ENCODE measurements around the gene PLA2G4D. TPM values are rescaled to one million over a fixed set of nuclear protein-coding genes. Genes with fewer than 3 reads are reported as not detected.

PLA2G4D gene
- polyA plus RNA-seq, 2 of the 4 experiments (the other 2 are of a cell fraction), result not detected

GRCh38 chr15:42100021-42100800 is 5.8 kb upstream of the PLA2G4D start:
- no peak overlapping the region for H3K4me3 ChIP-seq
- FAIRE-seq (no peak), ATAC-seq (no peak), DNase-seq (ENCODE audit: low read depth in 1 of 2, low spot score in 1 of 2) (no peak)
- WGBS (ENCODE audit: missing lambda C conversion rate), result 77% methylated on average over 5 of the region's 8 CpGs
- no peaks in the 10 kb centered on the region for H3K9me3 ChIP-seq
- CTCF ChIA-PET, result interaction anchor here (1.3 kb wide), 1 partner anchor 16 kb away, joined by 4 read pairs; no protein-coding TSS in a partner anchor
- TF ChIP-seq CEBPB (IDR thresholded peaks at IDR 0.05) (no peak), POLR2AphosphoS2 (conservative IDR thresholded peaks at IDR 0.05; ENCODE audit: low read length) (no peak)
- POLR2A ChIA-PET, result no interaction called here
- no peaks in the 10 kb centered on the region for H3K4me1 ChIP-seq
- no peak overlapping the region for H3K27ac ChIP-seq
- no peak overlapping the region for H3K4me2 ChIP-seq

DNA sequence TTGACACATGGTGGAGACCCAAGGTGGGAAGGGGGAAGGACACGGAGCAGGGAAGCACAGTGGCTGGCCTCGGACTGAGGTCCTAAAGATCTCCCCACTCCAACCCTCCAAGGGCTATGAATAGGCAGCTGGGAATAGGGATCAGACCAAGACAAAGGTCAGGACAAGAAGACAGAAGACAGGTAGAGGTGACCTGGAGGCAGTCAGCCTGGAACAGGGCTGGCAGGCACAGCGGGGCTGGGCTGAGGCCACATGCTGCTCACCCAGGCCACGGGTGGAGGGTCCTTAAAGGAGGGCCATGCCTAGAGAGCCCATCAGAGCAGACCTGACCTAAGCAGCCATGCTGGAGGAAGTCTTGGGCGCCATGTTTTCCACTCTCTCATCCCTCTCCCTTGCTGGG is 2.7 kb upstream of the PLA2G4D start:
- no peak for TF ChIP-seq TP53 (CRISPR knock-in tag; IDR thresholded peaks at IDR 0.05)
- no peak for TF ChIP-seq CBX2 (IDR thresholded peaks at IDR 0.05; ENCODE audit: borderline replicate concordance, low read depth)
- TF ChIP-seq ZSCAN20 (CRISPR knock-in tag; IDR thresholded peaks at IDR 0.05), result no peak
- TF ChIP-seq CBX8 (IDR thresholded peaks at IDR 0.05), result no peak
- TF ChIP-seq REST (IDR thresholded peaks at IDR 0.05), result no peak
- no peak for TF ChIP-seq EHMT2 (IDR thresholded peaks at IDR 0.05; ENCODE audit: low read depth)
- no peak for TF ChIP-seq CHD4 (IDR thresholded peaks at IDR 0.05; ENCODE audit: borderline replicate concordance)
- no peak for TF ChIP-seq HDAC2 (IDR thresholded peaks at IDR 0.05)
- TF ChIP-seq HOXA7 (CRISPR knock-in tag; IDR thresholded peaks at IDR 0.05), result no peak
- TF ChIP-seq ESRRA (IDR thresholded peaks at IDR 0.05; ENCODE audit: borderline replicate concordance, low read length), result no peak
- no peak for TF ChIP-seq ZC3H11A (IDR thresholded peaks at IDR 0.05)
- no peak for TF ChIP-seq POLR2A (IDR thresholded peaks at IDR 0.05; ENCODE audit: low read length)
- TF ChIP-seq, protein P1, sequence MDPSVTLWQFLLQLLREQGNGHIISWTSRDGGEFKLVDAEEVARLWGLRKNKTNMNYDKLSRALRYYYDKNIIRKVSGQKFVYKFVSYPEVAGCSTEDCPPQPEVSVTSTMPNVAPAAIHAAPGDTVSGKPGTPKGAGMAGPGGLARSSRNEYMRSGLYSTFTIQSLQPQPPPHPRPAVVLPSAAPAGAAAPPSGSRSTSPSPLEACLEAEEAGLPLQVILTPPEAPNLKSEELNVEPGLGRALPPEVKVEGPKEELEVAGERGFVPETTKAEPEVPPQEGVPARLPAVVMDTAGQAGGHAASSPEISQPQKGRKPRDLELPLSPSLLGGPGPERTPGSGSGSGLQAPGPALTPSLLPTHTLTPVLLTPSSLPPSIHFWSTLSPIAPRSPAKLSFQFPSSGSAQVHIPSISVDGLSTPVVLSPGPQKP (IDR thresholded peaks at IDR 0.05; ENCODE audit: low read depth, low read length), result no peak
- no peak for TF ChIP-seq POLR2AphosphoS2 (conservative IDR thresholded peaks at IDR 0.05; ENCODE audit: low read length)
- no peak for TF ChIP-seq NPAS2 (CRISPR knock-in tag; IDR thresholded peaks at IDR 0.05; ENCODE audit: borderline replicate concordance)
- TF ChIP-seq TFCP2L1 (CRISPR knock-in tag; IDR thresholded peaks at IDR 0.05), result no peak
- WGBS (ENCODE audit: missing lambda C conversion rate), result 38% methylated on average over 5 of the region's 5 CpGs
- ATAC-seq (no peak), DNase-seq (ENCODE audit: low read depth in 1 of 2, low spot score in 1 of 2) (no peak), FAIRE-seq (no peak)
- Histone ChIP-seq H3K27ac (no peak overlapping the region), H3K4me1 (no peaks in the 10 kb centered on the region), H3K9me3 (no peaks in the 10 kb centered on the region), H3K4me3 (no peak overlapping the region), H3K4me2 (no peak overlapping the region)
- POLR2A ChIA-PET, result no interaction called here
- CTCF ChIA-PET, result interaction anchor here (0.9 to 1.0 kb wide), 3 partner anchors 10 to 192 kb away, joined by 3 to 9 read pairs (median 4); no protein-coding TSS in a partner anchor

DNA sequence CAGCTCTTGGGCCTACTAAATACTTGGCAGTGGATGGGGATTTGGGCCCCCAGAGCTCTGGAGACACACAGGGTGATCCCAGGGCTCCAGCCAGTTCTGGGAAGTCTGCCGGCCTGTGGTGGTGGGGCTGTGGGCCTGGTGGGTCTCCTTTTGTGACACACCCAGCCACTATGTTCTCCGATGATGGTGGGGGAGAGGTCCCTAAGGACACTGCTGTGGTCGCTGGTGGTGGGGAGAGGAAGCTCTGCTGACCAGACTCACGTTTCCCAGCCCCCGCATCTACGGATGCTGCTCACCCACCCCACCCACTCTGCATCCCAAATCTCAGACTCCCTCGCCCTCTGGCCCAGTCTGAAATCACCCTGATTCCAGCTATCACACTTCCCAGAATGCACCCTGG is 396 bp downstream of the PLA2G4D start:
- no peak overlapping the region for H3K4me3 ChIP-seq
- H3K4me2 ChIP-seq, result no peak overlapping the region
- ChIA-PET POLR2A (no interaction called here), CTCF (interaction anchor here (1.7 to 4.1 kb wide), 3 partner anchors 9 to 105 kb away, joined by 4 to 23 read pairs (median 10); no protein-coding TSS in a partner anchor)
- H3K27ac ChIP-seq, result no peak overlapping the region
- no peak for FAIRE-seq
- TF ChIP-seq HOXB5 (CRISPR knock-in tag; IDR thresholded peaks at IDR 0.05), result no peak
- H3K9me3 ChIP-seq, result no peaks in the 10 kb centered on the region
- ATAC-seq, result no peak
- H3K4me1 ChIP-seq, result no peaks in the 10 kb centered on the region
- 74% methylated on average over 5 of the region's 7 CpGs for WGBS (ENCODE audit: missing lambda C conversion rate)
- no peak for DNase-seq (ENCODE audit: low read depth in 1 of 2, low spot score in 1 of 2)

All from A549 (cell line).